Activated B cell treated with CpG ODN at 0.5 μM for 24 hours (primary cell): Measurements from ENCODE around the gene BBS10. TPM values are rescaled to one million over a fixed set of nuclear protein-coding genes. Genes with fewer than 3 reads are reported as not detected.

Experiments used
- ATAC-seq: fragments of 200-7000 bp; cut with Tn5 transposase; one replicate; pipeline ENCODE4 v1.10.0; 2021; ENCODE audit warnings: low read depth, mild to moderate bottlenecking, moderate library complexity
- CTCF ChIA-PET: fragments of 350-600 bp; sonication (Branson Sonifier 250); formaldehyde crosslinking; loops from one replicate; lab custom pipeline; 2021; ENCODE audit warnings: antibody characterized with exemption; lab: Charles Lee
- POLR2A ChIA-PET: fragments of 350-600 bp; sonication (Branson Sonifier 250); formaldehyde crosslinking; loops from one replicate; lab custom pipeline; 2021; ENCODE audit warnings: antibody characterized with exemption; lab: Charles Lee
- DNase-seq: peaks from one replicate; pipeline ENCODE4 v3.0.0; 2022
- H3K27ac Mint-ChIP-seq: one replicate; pipeline ENCODE4 v1.8.0; 2020; ENCODE audit warnings: mixed read lengths
- H3K27me3 Mint-ChIP-seq: one replicate; pipeline ENCODE4 v1.8.0; 2021; ENCODE audit warnings: mixed read lengths
- H3K36me3 Mint-ChIP-seq: one replicate; pipeline ENCODE4 v1.8.0; 2021; ENCODE audit warnings: low read depth, mixed read lengths
- H3K4me1 Mint-ChIP-seq: one replicate; pipeline ENCODE4 v1.8.0; 2021; ENCODE audit warnings: mixed read lengths
- H3K4me3 Mint-ChIP-seq: one replicate; pipeline ENCODE4 v1.8.0; 2020; ENCODE audit warnings: mild to moderate bottlenecking, mixed read lengths
- H3K9me3 Mint-ChIP-seq: one replicate; pipeline ENCODE4 v1.8.0; 2020; ENCODE audit warnings: mixed read lengths
- intact Hi-C: fragments of 100-400 bp; cut with micrococcal nuclease; formaldehyde crosslinking; loops from one replicate; pipeline ENCODE4 v1.15.1; 2024
- total RNA-seq: library from RNA; stranded (reverse); gene quantifications from 2 replicates; pipeline ENCODE4 v1.2.3, GENCODE V29; 2022
- TF ChIP-seq, protein P1 (sequence below): fragments of 200-600 bp; IDR thresholded peaks from one replicate; pipeline ENCODE4 v1.8.0; 2022; ENCODE audit warnings: antibody characterized with exemption, mild to moderate bottlenecking

Gene BBS10
- 7.9 and 8.0 TPM in 2 replicates for total RNA-seq

DNA sequence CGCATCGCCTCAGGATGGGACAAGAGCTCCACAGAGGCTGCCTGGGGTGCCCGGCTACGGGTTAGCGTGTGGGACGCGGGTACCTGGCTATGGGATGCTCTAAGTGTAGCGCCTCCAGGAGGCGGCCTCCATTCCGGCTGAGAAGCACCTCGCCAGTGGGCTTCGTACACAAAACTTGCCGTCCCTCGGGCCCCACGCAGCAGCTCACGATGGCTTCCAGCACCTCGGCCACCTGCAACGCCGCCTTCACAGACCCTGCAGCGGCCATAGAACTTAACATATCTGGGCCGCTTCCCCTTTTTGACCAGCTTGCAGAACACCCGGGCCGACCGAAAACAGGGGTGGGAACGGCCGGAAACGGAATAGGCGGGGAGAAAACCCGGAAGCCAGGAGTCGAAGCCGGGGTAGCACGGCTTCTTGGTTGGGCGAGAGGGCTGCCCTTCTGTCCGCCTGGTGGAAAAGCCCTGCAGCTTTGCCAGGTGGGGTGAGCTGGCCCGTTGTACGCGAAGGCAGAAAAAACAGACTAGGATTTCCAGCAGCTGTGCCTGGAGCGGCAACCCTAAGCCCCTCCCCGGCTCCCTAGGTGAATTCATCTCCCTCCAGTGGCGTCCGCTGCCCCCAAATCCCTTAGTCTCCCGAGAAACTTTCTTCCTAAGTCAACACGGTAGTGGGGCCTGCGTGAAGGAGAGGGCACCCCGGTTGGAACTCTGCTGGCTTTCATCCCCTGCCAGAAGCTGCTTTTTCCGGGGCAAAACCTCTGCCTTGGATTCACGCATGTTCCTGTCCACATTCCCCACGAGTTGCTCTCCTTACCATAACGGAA is at the start of gene BBS10:
BBS10 (minus strand) TSS at position 337 of the 823 bp plus-strand sequence; CDS start at position 280, 57 bp downstream.
- Mint-ChIP-seq H3K9me3 (no peaks in the 10 kb centered on the region), H3K27me3 (no peaks in the 10 kb centered on the region), H3K36me3 (peaks cover 17% of the 10 kb centered on the region), H3K4me3 (peak within 1 kb of the TSS; percentile 95), H3K4me1 (peaks cover 35% of the 10 kb centered on the region), H3K27ac (peak within 1 kb of the TSS; percentile 93)
- ATAC-seq (peak; percentile 98), DNase-seq (peak; percentile 81)
- TF ChIP-seq, protein P1, sequence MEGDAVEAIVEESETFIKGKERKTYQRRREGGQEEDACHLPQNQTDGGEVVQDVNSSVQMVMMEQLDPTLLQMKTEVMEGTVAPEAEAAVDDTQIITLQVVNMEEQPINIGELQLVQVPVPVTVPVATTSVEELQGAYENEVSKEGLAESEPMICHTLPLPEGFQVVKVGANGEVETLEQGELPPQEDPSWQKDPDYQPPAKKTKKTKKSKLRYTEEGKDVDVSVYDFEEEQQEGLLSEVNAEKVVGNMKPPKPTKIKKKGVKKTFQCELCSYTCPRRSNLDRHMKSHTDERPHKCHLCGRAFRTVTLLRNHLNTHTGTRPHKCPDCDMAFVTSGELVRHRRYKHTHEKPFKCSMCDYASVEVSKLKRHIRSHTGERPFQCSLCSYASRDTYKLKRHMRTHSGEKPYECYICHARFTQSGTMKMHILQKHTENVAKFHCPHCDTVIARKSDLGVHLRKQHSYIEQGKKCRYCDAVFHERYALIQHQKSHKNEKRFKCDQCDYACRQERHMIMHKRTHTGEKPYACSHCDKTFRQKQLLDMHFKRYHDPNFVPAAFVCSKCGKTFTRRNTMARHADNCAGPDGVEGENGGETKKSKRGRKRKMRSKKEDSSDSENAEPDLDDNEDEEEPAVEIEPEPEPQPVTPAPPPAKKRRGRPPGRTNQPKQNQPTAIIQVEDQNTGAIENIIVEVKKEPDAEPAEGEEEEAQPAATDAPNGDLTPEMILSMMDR: no peak
- intact Hi-C loops: loop anchor here (1.0 to 10.0 kb wide), 10 partner anchors 176 to 1016 kb away; partner anchors contain the start of genes CAPS2, E2F7, GLIPR1 and GLIPR1L1
- POLR2A ChIA-PET: interaction anchor here (0.6 to 2.3 kb wide), 22 partner anchors 9 to 957 kb away, joined by 3 to 26 read pairs (median 4); partner anchors contain the start of genes GLIPR1, GLIPR1L2, KRR1 and NAP1L1
- CTCF ChIA-PET: interaction anchor here (0.9 to 3.3 kb wide), 6 partner anchors 190 to 837 kb away, joined by 3 to 15 read pairs (median 4); partner anchors contain the start of genes KRR1 and NAP1L1

DNA sequence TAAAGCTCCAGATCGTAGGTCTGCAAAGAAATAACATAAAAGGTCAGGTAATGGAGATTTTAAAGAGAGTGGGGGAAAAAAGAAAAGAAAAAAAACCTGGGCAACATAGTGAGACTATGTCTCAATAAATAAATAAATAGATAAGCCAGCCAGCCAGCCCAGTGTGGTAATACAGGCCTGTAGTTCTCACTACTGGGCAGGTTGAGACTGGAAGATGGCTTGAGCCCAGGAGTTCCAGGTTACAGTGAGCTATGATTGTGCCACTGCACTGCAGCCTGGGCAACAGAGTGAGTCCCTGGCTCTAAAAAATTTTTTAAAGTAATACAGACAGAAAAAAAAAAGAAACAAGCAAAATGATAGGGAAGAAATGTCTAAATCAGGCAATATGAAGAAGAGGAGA is 43.2 kb upstream of the BBS10 start:
- ATAC-seq (no peak), DNase-seq (no peak)
- H3K4me3 Mint-ChIP-seq: no peak overlapping the region
- H3K9me3 Mint-ChIP-seq: no peaks in the 10 kb centered on the region
- no peaks in the 10 kb centered on the region for H3K4me1 Mint-ChIP-seq
- CTCF ChIA-PET: no interaction called here
- intact Hi-C loops: loop anchor here (5.0 kb wide), 1 partner anchor 196 kb away; no protein-coding TSS in a partner anchor
- no peak overlapping the region for H3K27ac Mint-ChIP-seq
- H3K27me3 Mint-ChIP-seq: no peaks in the 10 kb centered on the region
- POLR2A ChIA-PET: no interaction called here
- H3K36me3 Mint-ChIP-seq: peaks cover 68% of the 10 kb centered on the region
- TF ChIP-seq, protein P1: no peak

GRCh38 chr12:76387614-76388013 is 39.4 kb upstream of the BBS10 start:
- Mint-ChIP-seq H3K36me3 (peaks cover 79% of the 10 kb centered on the region), H3K27ac (no peak overlapping the region), H3K9me3 (no peaks in the 10 kb centered on the region), H3K4me1 (no peaks in the 10 kb centered on the region), H3K4me3 (no peak overlapping the region), H3K27me3 (no peaks in the 10 kb centered on the region)
- ATAC-seq: no peak
- no peak for DNase-seq
- ChIA-PET CTCF (no interaction called here), POLR2A (no interaction called here)
- intact Hi-C loops: no loop called here
- TF ChIP-seq, protein P1: no peak

DNA sequence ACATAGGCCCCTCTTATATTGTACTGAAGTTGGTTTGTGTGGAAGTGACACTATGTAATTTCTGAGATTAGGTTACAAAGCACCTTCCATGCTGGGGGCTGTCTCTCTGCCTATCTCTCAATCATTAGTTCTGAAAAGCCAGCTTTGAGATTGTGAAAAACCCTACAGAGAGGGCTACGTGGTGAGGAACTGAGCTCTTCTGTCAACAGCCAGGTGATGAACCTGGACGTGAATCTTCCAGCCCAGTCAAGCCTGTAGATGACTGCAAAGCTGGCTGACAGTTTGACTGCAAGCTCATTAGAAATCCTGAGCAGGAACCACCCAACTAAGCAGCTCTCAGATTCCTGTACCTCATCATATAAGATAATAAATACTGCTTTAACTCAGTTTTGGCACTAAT is 36.3 kb upstream of the BBS10 start:
- Mint-ChIP-seq H3K27me3 (no peaks in the 10 kb centered on the region), H3K4me1 (no peaks in the 10 kb centered on the region), H3K4me3 (no peak overlapping the region), H3K9me3 (no peaks in the 10 kb centered on the region), H3K36me3 (peaks cover 67% of the 10 kb centered on the region), H3K27ac (no peak overlapping the region)
- ATAC-seq (no peak), DNase-seq (no peak)
- intact Hi-C loops: no loop called here
- ChIA-PET POLR2A (no interaction called here), CTCF (no interaction called here)
- TF ChIP-seq, protein P1: no peak

DNA sequence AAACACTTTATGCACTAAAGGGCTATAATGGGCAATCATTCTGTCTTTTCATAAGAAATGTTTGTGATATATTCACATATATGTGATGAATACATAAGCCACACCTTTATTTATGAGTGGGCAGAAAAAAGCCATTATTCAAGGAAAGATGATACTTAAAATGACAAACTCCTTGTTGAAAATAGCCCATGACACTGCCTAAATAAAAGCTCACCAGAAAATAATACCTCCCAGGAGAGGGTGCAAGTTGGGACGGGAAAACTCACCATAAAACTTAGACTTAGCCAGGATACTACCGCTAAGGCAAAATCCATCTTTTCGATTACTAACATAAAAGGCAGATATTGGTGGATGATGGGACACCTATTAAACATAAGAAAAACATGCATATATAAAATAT is 35.8 kb upstream of the BBS10 start:
- no peak overlapping the region for H3K27ac Mint-ChIP-seq
- POLR2A ChIA-PET: no interaction called here

More for the DNA sequence above, 35.8 kb upstream of the BBS10 start:
- TF ChIP-seq, protein P1: no peak
- CTCF ChIA-PET: no interaction called here
- no peaks in the 10 kb centered on the region for H3K4me1 Mint-ChIP-seq
- intact Hi-C loops: no loop called here
- no peak for ATAC-seq
- peaks cover 65% of the 10 kb centered on the region for H3K36me3 Mint-ChIP-seq
- H3K9me3 Mint-ChIP-seq: no peaks in the 10 kb centered on the region
- DNase-seq: no peak
- H3K27me3 Mint-ChIP-seq: no peaks in the 10 kb centered on the region
- H3K4me3 Mint-ChIP-seq: no peak overlapping the region
